GM18861 (cell line): ENCODE data around the gene ANKRD10.

Source experiments
- ATAC-seq: cut with Tn5 transposase; IDR thresholded peaks from one replicate; pipeline ENCODE4 v1.9.1; 2021; ENCODE audit not compliant: unreplicated experiment

The ANKRD10 gene

GRCh38 chr13:110886870-110887596 lies 27.8 kb downstream of the ANKRD10 start:
- no peak for ATAC-seq

DNA sequence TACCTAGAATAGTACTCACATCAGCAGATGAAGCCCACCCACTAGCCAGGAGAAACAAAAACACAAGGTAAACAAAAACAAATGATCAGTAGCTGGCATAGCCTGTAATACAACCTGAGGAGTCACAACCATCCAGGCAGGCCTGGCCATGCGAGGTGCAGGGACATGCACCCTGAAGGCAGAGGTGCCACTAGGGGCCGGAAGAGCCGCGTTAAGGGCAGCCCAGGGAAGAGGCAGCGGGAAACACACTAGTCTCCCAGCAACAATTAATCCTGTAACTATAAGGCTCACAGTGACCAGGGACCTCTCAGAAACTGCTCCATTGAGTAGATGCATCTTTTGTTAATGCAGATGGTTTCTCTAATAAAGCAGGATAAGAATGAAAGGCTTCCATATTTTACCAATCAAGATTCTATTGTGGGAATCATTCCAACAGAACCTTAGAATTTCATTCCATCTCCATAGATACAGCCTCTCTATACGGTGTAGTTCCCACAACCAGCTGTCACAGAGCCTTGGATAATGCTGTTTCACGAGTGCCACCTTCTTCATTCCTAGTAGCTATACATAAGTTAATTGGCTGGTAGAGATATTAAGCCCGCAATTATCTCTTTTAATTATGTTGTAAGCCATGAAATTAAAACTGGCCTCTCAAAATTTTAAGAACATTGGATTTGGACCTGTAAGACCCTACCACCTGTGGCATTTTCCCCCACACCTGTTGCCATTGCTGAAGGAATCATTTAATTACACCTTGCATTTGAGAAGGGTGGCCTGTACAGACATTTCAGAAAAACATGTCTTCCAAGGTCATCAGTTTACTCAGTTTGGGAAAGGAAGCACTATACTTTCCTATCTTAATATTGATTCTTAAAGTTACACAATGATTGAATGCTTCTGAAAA lies 28.7 kb downstream of the ANKRD10 start:
- ATAC-seq: no peak

GRCh38 chr13:110885516-110885915 lies 29.4 kb downstream of the ANKRD10 start:
- no peak for ATAC-seq

- ATAC-seq: no peak
Observed at GRCh38 chr13:110884517-110884916, 30.4 kb downstream of the ANKRD10 start.

DNA sequence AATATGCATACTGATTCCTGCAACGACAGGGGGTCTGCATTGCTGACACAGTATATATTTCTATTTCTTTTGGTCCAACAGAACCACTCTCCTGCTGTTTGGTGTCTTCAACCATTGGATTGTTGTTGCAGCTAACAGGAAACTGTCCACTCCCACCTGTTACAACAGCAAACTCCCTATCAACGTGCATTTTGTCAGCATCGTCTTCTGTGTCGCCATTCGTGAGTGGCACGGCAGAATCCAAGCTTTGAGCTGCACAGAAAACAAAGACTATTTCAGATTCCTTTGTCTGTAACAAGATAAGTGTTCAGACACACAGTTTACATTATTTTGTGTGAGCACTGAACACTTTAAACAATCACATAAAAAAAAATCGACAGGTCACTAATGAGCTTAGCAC lies 31.3 kb downstream of the ANKRD10 start:
- no peak for ATAC-seq

- ATAC-seq: no peak
Observed at GRCh38 chr13:110882972-110883371, 31.9 kb downstream of the ANKRD10 start.

DNA sequence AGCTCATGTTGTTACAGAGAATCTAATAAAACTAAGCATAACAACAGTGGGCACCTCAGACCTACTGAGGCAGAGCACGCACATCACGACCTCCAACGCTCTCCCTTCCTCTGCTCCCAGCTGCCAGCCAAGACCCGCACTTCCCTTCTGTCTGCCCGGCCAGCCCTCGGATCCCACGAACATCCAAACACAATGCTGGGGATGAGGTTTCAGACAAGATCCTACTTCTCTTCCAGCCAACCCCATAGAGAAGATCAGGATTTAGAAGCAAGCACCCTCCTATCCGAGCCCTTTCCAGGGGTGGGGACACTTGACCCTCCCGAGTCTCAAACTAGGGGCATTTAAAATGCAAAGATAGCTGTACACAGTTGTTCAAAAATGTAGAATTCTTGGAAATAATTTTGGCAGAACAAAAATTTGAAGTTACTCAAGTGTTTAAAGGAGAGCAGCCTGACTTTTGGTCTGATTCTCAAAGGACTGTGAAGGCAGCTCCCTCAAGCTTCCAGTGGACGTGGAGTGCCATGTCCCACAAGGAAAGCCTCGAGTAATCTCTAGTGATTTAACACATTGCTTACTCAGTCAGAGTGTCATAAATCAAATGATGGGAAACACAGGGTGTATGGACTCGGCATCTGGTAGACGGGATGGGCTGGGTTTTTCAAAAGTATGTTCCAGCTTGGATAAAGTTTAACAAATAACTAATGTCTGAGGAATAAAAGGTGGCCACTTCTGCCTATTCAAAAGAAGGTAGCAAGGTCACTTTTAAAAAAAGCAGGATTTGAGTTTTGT lies 32.8 kb downstream of the ANKRD10 start:
- no peak for ATAC-seq

DNA sequence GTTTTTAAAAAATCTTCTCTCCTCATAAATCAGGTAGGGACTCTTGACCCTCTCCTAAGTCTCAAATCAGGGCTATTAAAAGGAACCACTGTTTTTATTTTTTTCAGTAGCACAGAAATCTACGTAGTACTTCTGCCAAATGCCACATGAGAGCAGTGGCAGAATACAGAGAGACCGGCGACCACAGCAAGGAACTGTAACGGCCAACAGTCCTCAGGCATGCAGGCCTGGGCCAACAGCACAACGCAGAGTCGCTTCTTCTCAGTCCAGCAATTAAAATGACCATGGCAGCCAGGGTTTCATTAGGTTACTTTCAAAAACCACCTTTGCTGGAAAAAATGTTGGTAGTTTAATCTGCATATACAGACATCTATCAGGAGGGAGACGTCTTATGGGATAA lies 34.2 kb downstream of the ANKRD10 start:
- no peak for ATAC-seq

GRCh38 chr13:110879482-110879881 lies 35.4 kb downstream of the ANKRD10 start:
- ATAC-seq: no peak

DNA sequence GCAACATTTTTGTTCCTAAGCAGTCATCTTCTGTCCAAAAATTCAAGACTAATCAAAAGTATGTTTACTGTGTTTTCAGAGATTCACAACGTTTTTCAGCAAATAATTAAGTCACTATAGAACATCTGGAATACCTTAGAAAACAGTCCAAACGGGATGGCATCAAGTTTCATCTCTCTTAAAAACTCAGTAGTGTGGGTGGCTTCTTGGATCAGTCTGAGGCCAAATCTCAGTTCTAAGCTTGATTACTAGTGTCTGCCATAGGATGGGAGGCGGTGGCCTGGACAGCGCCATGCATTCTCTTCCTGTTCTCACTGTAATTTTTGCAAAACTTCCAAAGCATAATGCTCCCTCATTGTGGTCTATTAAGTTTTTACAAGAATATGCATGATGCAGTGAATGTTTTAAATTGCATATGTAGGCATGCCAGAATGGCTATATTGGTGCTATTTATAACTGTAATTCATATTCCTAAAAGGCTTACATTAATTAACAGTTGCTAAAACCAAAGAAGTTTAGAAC lies 37.1 kb downstream of the ANKRD10 start:
- no peak for ATAC-seq

DNA sequence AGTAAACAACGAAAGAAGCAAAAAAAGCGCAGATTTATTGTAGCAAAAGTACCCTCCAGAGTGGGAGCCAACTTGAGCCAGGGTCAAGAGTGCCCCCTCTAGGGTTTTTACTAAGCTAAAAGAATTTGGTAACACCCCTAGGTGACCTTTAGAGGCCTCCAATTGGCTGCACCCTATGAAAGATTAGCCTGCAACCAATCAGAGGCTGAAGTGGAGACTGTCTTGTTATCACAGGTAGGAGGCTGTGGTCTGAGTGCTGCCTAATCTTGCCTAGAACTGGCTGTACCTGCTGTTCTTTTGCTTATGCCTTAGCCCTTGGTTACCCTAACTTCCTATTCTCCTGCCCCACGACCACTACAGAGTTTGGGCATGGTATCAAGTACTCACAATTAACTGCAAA lies 38.3 kb downstream of the ANKRD10 start:
- no peak for ATAC-seq

- no peak for ATAC-seq
Observed at GRCh38 chr13:110875241-110875640, 39.6 kb downstream of the ANKRD10 start.

DNA sequence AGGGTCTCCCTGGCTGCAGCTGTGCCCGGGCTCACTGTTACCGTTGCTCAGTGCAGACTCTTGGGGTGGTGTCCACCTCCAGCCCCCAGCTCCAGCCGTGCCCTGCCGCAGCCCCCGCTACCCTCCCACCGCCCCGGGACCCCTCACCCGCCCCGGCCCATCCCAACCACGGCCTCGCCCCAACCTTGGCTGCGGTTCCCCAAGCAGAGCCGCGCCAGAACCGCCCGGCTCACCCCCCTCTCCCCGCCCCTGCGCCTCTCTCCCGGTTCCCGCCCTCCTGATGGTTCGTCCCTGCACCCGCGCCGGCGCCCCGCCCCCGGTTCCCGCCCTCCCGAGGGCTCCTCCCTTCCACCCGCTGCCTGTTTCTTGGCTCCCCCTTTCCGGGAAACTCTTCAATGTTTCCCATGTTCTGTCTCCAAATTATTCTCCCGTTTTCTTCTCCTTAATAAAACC lies 40.3 kb downstream of the ANKRD10 start:
- ATAC-seq: no peak

GRCh38 chr13:110873639-110874507 lies 41.0 kb downstream of the ANKRD10 start:
- no peak for ATAC-seq

- no peak for ATAC-seq
Observed at GRCh38 chr13:110872768-110873638, 41.9 kb downstream of the ANKRD10 start.

DNA sequence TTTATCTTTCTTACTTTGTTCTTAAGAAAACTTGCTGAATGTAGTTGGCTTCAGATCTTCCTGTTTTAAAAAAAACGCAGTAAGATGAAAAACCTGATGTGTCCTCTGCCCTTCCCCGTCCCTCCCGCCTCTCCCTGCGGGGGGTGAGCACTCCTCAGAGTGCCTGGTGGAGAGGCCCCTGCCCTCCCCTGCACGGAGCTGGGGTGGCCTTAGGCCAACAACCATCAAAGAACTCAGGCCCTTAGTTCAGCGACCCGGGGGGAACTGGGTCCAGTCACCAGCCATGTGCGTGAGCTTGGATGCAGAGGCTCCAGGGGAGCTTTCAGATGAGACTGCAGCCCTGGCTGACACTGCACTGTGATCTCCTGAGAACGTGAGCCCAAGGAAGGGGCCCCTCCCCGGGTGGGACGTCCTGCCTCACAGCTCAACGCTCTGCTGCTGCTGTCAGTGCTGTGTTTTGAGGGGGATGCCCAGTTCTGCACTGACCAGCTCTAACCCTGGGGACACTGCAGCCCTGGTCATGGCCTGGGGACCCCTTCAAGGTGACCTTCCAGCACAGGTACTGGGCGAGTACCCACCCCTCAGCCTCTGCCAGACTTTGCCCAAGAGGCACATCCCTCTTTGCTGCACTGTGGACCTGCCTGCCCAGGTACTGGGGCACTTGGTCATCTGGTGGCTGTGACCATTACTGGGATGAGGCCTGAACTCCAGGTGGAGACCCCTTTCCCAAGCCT lies 42.7 kb downstream of the ANKRD10 start:
- no peak for ATAC-seq

- ATAC-seq: no peak
Observed at GRCh38 chr13:110869805-110870706, 44.8 kb downstream of the ANKRD10 start.
